ENCODE data around the gene MDC1.
A peak's percentile ranks its signal among the peaks of the same experiment; 100 is the strongest.
"Not testable (repeated sequence)": the region's sequence is repeated elsewhere in the genome, so short reads cannot be mapped to it uniquely, and the experiment has no call there.

MDC1 gene

GRCh38 chr6:30722025-30722279 lies 4.9 kb upstream of the MDC1 start:
- H3K4me3 ChIP-seq (ENCODE audit: low read length) = peak overlapping the region; percentile 98
- not testable (repeated sequence) for H3K4me1 ChIP-seq (ENCODE audit: insufficient read depth, low read length); H3K27me3 ChIP-seq (ENCODE audit: insufficient read depth, low read length); H3K9me3 ChIP-seq (ENCODE audit: insufficient read depth, low read depth, low read length)
- H3K36me3 ChIP-seq (ENCODE audit: insufficient read depth, low read length) = peaks cover 48% of the 10 kb centered on the region
- 3% methylated on average over 10 of the region's 10 CpGs for WGBS
- H3K9ac ChIP-seq (ENCODE audit: low read depth, low read length) = peak overlapping the region; percentile 100
- H3K27ac ChIP-seq (ENCODE audit: low read depth, low read length) = peak overlapping the region; percentile 99

GRCh38 chr6:30721198-30722024 lies 4.3 kb upstream of the MDC1 start:
- peak overlapping the region; percentile 99 for H3K27ac ChIP-seq (ENCODE audit: low read depth, low read length)
- peak overlapping the region; percentile 98 for H3K4me3 ChIP-seq (ENCODE audit: low read length)
- no peaks in the 10 kb centered on the region for H3K9me3 ChIP-seq (ENCODE audit: insufficient read depth, low read depth, low read length)
- H3K27me3 ChIP-seq (ENCODE audit: insufficient read depth, low read length) = no peaks in the 10 kb centered on the region
- H3K9ac ChIP-seq (ENCODE audit: low read depth, low read length) = peak overlapping the region; percentile 100
- under 1% methylated on average over 69 of the region's 71 CpGs for WGBS
- H3K4me1 ChIP-seq (ENCODE audit: insufficient read depth, low read length) = peaks cover 8% of the 10 kb centered on the region; the same call in 1 of the 2 replicates
- peaks cover 45% of the 10 kb centered on the region for H3K36me3 ChIP-seq (ENCODE audit: insufficient read depth, low read length)

GRCh38 chr6:30720738-30721197 lies 3.7 kb upstream of the MDC1 start:
- H3K36me3 ChIP-seq (ENCODE audit: insufficient read depth, low read length) = peaks cover 42% of the 10 kb centered on the region
- no peaks in the 10 kb centered on the region for H3K27me3 ChIP-seq (ENCODE audit: insufficient read depth, low read length)
- H3K4me1 ChIP-seq (ENCODE audit: insufficient read depth, low read length) = peaks cover 8% of the 10 kb centered on the region; the same call in 1 of the 2 replicates
- no peaks in the 10 kb centered on the region for H3K9me3 ChIP-seq (ENCODE audit: insufficient read depth, low read depth, low read length)
- peak overlapping the region; percentile 99 for H3K27ac ChIP-seq (ENCODE audit: low read depth, low read length)
- WGBS = under 1% methylated on average over 29 of the region's 29 CpGs
- peak overlapping the region; percentile 98 for H3K4me3 ChIP-seq (ENCODE audit: low read length)
- peak overlapping the region; percentile 100 for H3K9ac ChIP-seq (ENCODE audit: low read depth, low read length)

GRCh38 chr6:30719791-30720737 lies 3.0 kb upstream of the MDC1 start, which contains the start of gene TUBB:
TSS of gene TUBB (plus strand) at chr6:30720352. CDS start at chr6:30720507, 155 bp downstream.
- Histone ChIP-seq H3K9ac (ENCODE audit: low read depth, low read length) (peak within 1 kb of the TSS; percentile 100), H3K4me3 (ENCODE audit: low read length) (peak within 1 kb of the TSS; percentile 98), H3K27me3 (ENCODE audit: insufficient read depth, low read length) (no peaks in the 10 kb centered on the region), H3K36me3 (ENCODE audit: insufficient read depth, low read length) (peaks cover 36% of the 10 kb centered on the region), H3K9me3 (ENCODE audit: insufficient read depth, low read depth, low read length) (no peaks in the 10 kb centered on the region), H3K27ac (ENCODE audit: low read depth, low read length) (peak within 1 kb of the TSS; percentile 99), H3K4me1 (ENCODE audit: insufficient read depth, low read length) (peaks cover 8% of the 10 kb centered on the region; the same call in 1 of the 2 replicates)
- WGBS = under 1% methylated on average over 37 of the region's 38 CpGs

GRCh38 chr6:30719356-30719755 lies 2.3 kb upstream of the MDC1 start:
- Histone ChIP-seq H3K27ac (ENCODE audit: low read depth, low read length) (peak overlapping the region; percentile 90), H3K9me3 (ENCODE audit: insufficient read depth, low read depth, low read length) (no peaks in the 10 kb centered on the region), H3K36me3 (ENCODE audit: insufficient read depth, low read length) (peaks cover 36% of the 10 kb centered on the region), H3K27me3 (ENCODE audit: insufficient read depth, low read length) (no peaks in the 10 kb centered on the region), H3K9ac (ENCODE audit: low read depth, low read length) (peak overlapping the region; percentile 100), H3K4me3 (ENCODE audit: low read length) (peak overlapping the region; percentile 98), H3K4me1 (ENCODE audit: insufficient read depth, low read length) (peaks cover 8% of the 10 kb centered on the region; the same call in 1 of the 2 replicates)
- WGBS = 5% methylated on average over 8 of the region's 8 CpGs

GRCh38 chr6:30717845-30718720 lies 1.0 kb upstream of the MDC1 start:
- not testable (repeated sequence) for H3K9me3 ChIP-seq (ENCODE audit: insufficient read depth, low read depth, low read length); H3K27me3 ChIP-seq (ENCODE audit: insufficient read depth, low read length); H3K4me1 ChIP-seq (ENCODE audit: insufficient read depth, low read length)
- Histone ChIP-seq H3K4me3 (ENCODE audit: low read length) (peak overlapping the region; percentile 98), H3K27ac (ENCODE audit: low read depth, low read length) (peak overlapping the region; percentile 96), H3K9ac (ENCODE audit: low read depth, low read length) (peak overlapping the region; percentile 94), H3K36me3 (ENCODE audit: insufficient read depth, low read length) (peaks cover 36% of the 10 kb centered on the region)
- WGBS = 88% methylated on average over 35 of the region's 37 CpGs

GRCh38 chr6:30716879-30717128 lies 277 bp downstream of the MDC1 start:
- Histone ChIP-seq H3K9me3 (ENCODE audit: insufficient read depth, low read depth, low read length) (no peaks in the 10 kb centered on the region), H3K27ac (ENCODE audit: low read depth, low read length) (peak overlapping the region; percentile 96), H3K9ac (ENCODE audit: low read depth, low read length) (peak overlapping the region; percentile 81), H3K36me3 (ENCODE audit: insufficient read depth, low read length) (peaks cover 38% of the 10 kb centered on the region), H3K4me1 (ENCODE audit: insufficient read depth, low read length) (peaks cover 4% of the 10 kb centered on the region; the same call in 1 of the 2 replicates), H3K4me3 (ENCODE audit: low read length) (peak overlapping the region; percentile 75), H3K27me3 (ENCODE audit: insufficient read depth, low read length) (no peaks in the 10 kb centered on the region)
- 3% methylated on average over 8 of the region's 8 CpGs for WGBS

GRCh38 chr6:30714263-30714662 lies 2.8 kb downstream of the MDC1 start:
- Histone ChIP-seq H3K4me3 (ENCODE audit: low read length) (no peak overlapping the region), H3K9me3 (ENCODE audit: insufficient read depth, low read depth, low read length) (no peaks in the 10 kb centered on the region), H3K36me3 (ENCODE audit: insufficient read depth, low read length) (peaks cover 58% of the 10 kb centered on the region), H3K9ac (ENCODE audit: low read depth, low read length) (no peak overlapping the region), H3K27ac (ENCODE audit: low read depth, low read length) (no peak overlapping the region), H3K27me3 (ENCODE audit: insufficient read depth, low read length) (no peaks in the 10 kb centered on the region), H3K4me1 (ENCODE audit: insufficient read depth, low read length) (peaks cover 4% of the 10 kb centered on the region; the same call in 1 of the 2 replicates)
- no CpG with 5 or more reads among the region's 1 CpG for WGBS

- H3K9me3 ChIP-seq (ENCODE audit: insufficient read depth, low read depth, low read length) = no peaks in the 10 kb centered on the region
- H3K27me3 ChIP-seq (ENCODE audit: insufficient read depth, low read length) = no peaks in the 10 kb centered on the region
- H3K27ac ChIP-seq (ENCODE audit: low read depth, low read length) = no peak overlapping the region
- H3K4me1 ChIP-seq (ENCODE audit: insufficient read depth, low read length) = no peaks in the 10 kb centered on the region
- peaks cover 76% of the 10 kb centered on the region for H3K36me3 ChIP-seq (ENCODE audit: insufficient read depth, low read length)
- WGBS = 95% methylated on average over 7 of the region's 7 CpGs
- no peak overlapping the region for H3K4me3 ChIP-seq (ENCODE audit: low read length)
- no peak overlapping the region for H3K9ac ChIP-seq (ENCODE audit: low read depth, low read length)
These were observed 4.6 kb downstream of the MDC1 start for GRCh38 chr6:30712441-30712945.

- H3K36me3 ChIP-seq (ENCODE audit: insufficient read depth, low read length) = peaks cover 82% of the 10 kb centered on the region
- H3K27ac ChIP-seq (ENCODE audit: low read depth, low read length) = no peak overlapping the region
- WGBS = 100% methylated on average over 1 of the region's 1 CpG
- no peaks in the 10 kb centered on the region for H3K4me1 ChIP-seq (ENCODE audit: insufficient read depth, low read length)
- H3K9ac ChIP-seq (ENCODE audit: low read depth, low read length) = no peak overlapping the region
- no peak overlapping the region for H3K4me3 ChIP-seq (ENCODE audit: low read length)
- no peaks in the 10 kb centered on the region for H3K27me3 ChIP-seq (ENCODE audit: insufficient read depth, low read length)
- no peaks in the 10 kb centered on the region for H3K9me3 ChIP-seq (ENCODE audit: insufficient read depth, low read depth, low read length)
These were observed 5.2 kb downstream of the MDC1 start for GRCh38 chr6:30711758-30712380.

All from HUES64 (cell line).